A375 (cell line): ENCODE data around the gene VASN. TPM values are rescaled to one million over a fixed set of nuclear protein-coding genes. Genes with fewer than 3 reads are reported as not detected.

Experiments used
- small RNA-seq: library from RNA; depleted of rRNA; stranded (forward); fragments of <200 nt; gene quantifications from one replicate; pipeline ENCODE3, GENCODE V24; 2014
- total RNA-seq: library from RNA; depleted of rRNA; stranded (reverse); fragments of >200 nt; shearing (Covaris generic); gene quantifications from 2 replicates; pipeline ENCODE4 v1.2.3, GENCODE V29; 2014; rRNA removed

Gene VASN
- total RNA-seq = 1.6 and 1.9 TPM in 2 replicates

DNA sequence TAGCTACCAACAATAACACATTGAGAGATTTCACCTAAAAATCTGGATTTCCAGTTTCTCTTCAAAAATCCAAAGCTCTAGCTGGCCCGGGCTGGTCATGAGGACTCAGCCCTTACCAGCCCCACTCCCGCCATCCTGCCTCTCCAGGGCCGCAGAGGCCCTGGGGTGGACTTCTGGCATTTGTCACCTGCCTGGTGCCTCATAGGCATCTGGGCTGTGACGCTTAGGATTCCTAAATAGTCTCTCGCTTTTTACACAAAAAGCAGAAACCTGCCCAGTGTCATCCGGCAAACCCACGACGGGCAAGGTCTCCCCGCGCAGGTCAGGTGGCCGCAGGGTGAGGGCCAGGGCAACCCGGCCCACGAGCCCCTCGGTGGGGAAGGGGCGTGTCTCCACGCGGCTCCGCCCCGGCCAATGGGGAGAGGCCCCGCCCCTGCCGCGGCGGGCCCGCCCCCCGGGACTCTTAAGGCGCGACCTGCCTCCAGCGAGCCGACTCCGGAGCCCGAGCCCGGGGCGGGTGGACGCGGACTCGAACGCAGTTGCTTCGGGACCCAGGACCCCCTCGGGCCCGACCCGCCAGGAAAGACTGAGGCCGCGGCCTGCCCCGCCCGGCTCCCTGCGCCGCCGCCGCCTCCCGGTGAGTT lies at the start of gene VASN:
Gene VASN, plus strand, starts transcription at position 492 of the 644 bp plus-strand sequence. CDS start 9,030 bp downstream, outside the sequence.

DNA sequence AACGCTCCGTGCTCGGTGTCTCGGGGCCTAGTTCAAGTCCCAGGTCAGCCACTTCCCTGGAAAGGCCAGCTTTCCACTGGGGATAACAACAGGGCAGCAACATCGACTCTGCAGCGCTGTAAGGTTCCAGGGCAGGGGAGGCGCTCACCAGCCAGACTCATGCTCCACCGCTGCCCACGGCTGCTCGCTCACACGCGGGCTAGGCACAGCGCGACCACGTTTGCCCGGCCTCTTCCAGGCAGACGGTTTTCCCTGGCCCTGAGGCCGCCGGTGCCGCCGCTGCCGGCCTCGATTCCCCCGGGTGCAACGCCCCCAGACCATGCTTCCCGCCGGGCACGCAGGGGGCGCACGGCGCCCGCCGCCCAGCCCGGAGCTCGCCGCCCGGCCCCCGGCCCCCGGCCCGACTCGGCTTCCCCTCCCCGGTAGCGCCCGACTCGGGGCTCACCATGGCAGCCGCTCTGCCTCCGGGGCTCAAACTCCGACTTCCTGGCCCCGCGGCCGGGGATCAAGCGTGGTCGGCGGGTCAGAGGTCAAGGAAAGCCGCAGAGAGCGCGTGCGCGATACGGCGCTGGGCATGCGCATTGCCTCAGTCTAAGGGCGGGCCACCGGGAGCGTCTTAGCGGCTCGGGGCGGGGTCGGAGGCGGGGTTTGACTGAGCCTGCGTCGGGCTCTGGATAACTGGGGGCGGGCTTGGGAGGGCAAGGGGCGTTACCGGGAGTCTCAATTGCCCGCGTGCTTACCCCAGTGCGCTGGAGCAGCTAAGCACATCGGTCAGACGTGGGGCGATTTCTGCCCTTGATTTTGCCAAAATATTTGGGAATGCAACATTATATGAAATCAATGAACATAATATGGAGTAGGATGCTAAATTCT lies 20.6 kb upstream of the VASN start, which contains the start of gene PAM16:
Gene PAM16, minus strand, starts transcription at position 535 of the 873 bp plus-strand sequence. Its CDS starts 87 bp downstream, at position 448.

DNA sequence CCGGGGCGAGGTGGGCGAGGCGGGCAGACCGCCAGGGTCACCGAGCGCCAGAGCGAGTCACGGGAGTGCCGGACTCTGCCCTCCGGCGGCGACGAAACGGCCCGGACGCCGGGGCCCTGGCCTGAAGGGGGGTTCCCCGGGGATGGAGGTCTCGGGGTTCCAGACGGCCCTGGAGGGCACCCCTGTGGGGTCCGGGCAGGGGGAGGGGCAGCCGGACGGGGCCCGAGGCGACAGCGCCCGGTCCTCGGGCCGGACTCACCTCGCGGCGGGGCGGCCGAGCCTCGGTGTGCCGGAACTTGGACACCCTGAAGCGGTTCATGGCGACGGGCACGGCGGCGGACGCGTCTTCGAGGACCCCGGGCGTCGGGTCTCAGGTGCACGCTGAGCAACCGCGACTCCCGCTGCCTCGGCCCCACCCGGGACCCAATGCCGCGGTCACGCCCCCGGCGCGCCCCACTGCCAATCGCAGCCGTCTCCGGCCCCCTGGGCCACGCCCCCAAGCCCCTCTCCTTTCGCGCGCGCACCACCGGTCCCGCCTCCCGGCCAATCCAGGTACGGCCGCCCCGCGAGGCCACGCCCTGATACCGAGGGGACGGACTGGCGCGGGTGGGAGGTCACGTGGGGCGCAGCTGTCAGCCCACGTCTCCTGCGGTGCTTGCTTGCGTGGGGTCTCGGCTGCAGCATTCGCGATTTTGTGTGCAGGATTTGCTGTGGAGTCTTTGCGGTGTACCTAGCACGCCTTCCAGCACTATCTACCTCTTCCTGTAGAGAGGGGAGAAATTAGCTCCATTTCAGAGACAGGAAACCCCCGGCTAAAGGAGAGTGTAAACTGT lies 44.8 kb downstream of the VASN start, which contains the start of gene CORO7:
Gene CORO7, minus strand, starts transcription at position 397 of the 833 bp plus-strand sequence. Its CDS starts 78 bp downstream, at position 319.

DNA sequence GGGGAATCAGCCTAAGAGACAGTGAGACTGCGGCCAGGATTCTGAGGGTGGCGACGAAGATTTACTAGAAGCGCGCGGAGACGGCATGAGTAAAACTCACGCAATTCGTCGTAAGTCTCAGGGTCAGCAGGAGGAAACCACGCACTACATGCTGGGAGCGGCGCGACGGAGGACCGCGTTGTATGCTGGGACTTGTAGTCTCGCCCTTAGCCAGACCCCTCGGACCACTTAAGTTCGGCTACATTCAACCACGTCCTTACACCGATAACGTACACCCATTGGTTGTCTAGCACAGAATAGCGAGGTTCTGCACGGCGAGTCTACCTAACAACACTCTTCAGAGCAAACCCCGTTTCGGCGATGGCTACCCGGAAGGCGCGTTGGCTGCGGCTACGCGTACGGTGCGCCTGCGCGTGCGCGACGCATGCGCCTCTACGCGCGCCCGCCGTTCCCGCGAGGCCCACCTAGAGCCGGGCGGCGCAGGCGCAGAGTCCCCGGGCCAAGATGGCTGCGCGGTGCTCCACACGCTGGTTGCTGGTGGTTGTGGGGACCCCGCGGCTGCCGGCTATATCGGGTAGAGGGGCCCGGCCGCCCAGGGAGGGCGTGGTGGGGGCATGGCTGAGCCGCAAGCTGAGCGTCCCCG lies 53.9 kb downstream of the VASN start, which contains the start of gene DNAJA3:
Gene DNAJA3, plus strand, starts transcription at position 491 of the 643 bp plus-strand sequence. Its CDS starts 14 bp downstream, at position 505.

Small RNAs within 50 kb of the gene (small RNA-seq; reads per million reads assigned to genes)
- gene AC012676.2 = not detected

Other genes starting within 250 kb of the VASN start
- not detected in 2 replicates for gene SRL, start 129.8 kb upstream of the VASN start, total RNA-seq
- 34.0 and 48.6 TPM in 2 replicates for gene TFAP4, start 98.8 kb upstream of the VASN start, total RNA-seq
- gene GLIS2, start 55.8 kb upstream of the VASN start, total RNA-seq = 1.8 and 2.9 TPM in 2 replicates
- gene PAM16, start 20.5 kb upstream of the VASN start, total RNA-seq = 132 and 137 TPM in 2 replicates
- 24.9 and 30.9 TPM in 2 replicates for gene CORO7, start 44.7 kb downstream of the VASN start, total RNA-seq
- 112 and 124 TPM in 2 replicates for gene DNAJA3, start 54.0 kb downstream of the VASN start, total RNA-seq
- gene NMRAL1, start 102.8 kb downstream of the VASN start, total RNA-seq = 106 and 129 TPM in 2 replicates
- gene HMOX2, start 104.5 kb downstream of the VASN start, total RNA-seq = 99.2 and 106 TPM in 2 replicates
- gene CDIP1, start 166.9 kb downstream of the VASN start, total RNA-seq = 8.0 and 8.1 TPM in 2 replicates
- not detected in 2 replicates for gene C16orf96, start 184.5 kb downstream of the VASN start, total RNA-seq
- gene UBALD1, start 243.0 kb downstream of the VASN start, total RNA-seq = 62.3 and 71.6 TPM in 2 replicates